ENCODE measurements around the gene SHKBP1.

Gene SHKBP1

DNA sequence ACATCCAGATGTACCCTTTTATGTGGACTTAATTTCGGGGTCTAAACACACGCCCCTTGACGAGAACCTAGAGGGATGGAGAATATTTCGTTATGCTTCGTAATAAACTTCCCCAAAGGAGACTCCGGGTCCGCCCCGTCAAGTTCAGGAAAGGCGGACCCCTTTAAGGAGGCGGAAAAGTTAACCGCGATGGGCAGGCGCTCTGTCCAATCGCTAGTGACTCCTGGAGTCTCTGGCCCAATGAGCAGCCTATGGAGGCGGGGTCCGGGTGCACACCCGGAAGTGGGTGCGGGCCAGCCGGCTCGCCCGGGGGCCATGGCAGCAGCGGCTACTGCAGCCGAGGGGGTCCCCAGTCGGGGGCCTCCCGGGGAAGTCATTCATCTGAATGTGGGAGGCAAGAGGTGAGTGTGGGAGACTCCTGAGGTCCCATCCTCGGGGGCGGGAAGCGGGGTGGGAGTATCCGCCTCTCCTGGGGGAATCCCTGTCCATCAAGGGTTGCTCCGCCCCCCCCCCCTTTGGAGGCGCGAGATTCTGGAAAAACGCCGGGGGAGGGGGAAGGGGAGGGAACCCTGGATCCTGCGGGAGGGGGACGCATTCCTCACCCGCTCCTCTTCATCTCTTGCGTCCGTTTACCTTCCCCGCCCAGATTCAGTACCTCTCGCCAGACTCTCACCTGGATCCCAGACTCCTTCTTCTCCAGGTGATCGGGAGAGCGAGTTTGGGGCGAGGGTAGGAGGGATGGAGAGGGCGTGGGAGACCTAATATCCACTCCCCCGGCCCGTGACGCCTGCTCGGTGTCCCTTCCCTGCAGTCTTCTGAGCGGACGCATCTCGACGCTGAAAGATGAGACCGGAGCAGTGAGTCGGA is at the start of gene SHKBP1 (continued):
- TF ChIP-seq, protein P1, sequence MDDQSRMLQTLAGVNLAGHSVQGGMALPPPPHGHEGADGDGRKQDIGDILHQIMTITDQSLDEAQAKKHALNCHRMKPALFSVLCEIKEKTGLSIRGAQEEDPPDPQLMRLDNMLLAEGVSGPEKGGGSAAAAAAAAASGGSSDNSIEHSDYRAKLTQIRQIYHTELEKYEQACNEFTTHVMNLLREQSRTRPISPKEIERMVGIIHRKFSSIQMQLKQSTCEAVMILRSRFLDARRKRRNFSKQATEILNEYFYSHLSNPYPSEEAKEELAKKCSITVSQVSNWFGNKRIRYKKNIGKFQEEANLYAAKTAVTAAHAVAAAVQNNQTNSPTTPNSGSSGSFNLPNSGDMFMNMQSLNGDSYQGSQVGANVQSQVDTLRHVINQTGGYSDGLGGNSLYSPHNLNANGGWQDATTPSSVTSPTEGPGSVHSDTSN (CRISPR knock-in tag; IDR thresholded peaks at IDR 0.05), result peak; percentile 98
- TF ChIP-seq ZBTB1 (tag by site-specific recombination; IDR thresholded peaks at IDR 0.05) (no peak), PRDM1 (tag by site-specific recombination; IDR thresholded peaks at IDR 0.05) (peak; percentile 52; the same call in 1 of the 2 replicates), ZNF596 (tag by site-specific recombination; IDR thresholded peaks at IDR 0.05) (no peak; the same call in 1 of the 2 replicates), ZNF843 (tag by site-specific recombination; IDR thresholded peaks at IDR 0.05) (peak; percentile 43; the same call in 1 of the 2 replicates), ZNF561 (tag by site-specific recombination; IDR thresholded peaks at IDR 0.05; ENCODE audit: borderline replicate concordance) (peak; percentile 97), GLIS2 (tag by site-specific recombination; IDR thresholded peaks at IDR 0.05) (peak; percentile 100), ZNF311 (tag by site-specific recombination; IDR thresholded peaks at IDR 0.05; ENCODE audit: borderline replicate concordance) (no peak), ZNF610 (tag by site-specific recombination; IDR thresholded peaks at IDR 0.05; ENCODE audit: borderline replicate concordance) (peak; percentile 69; the same call in 1 of the 2 replicates), OSR2 (tag by site-specific recombination; IDR thresholded peaks at IDR 0.05) (peak; percentile 87), ZEB2 (tag by site-specific recombination; IDR thresholded peaks at IDR 0.05) (peak; percentile 79), ZNF626 (tag by site-specific recombination; IDR thresholded peaks at IDR 0.05) (no peak), ZNF184 (tag by site-specific recombination; IDR thresholded peaks at IDR 0.05) (no peak), SP2 (tag by site-specific recombination; IDR thresholded peaks at IDR 0.05) (peak; percentile 98), ZNF514 (tag by site-specific recombination; IDR thresholded peaks at IDR 0.05) (no peak), MZF1 (tag by site-specific recombination; IDR thresholded peaks at IDR 0.05; ENCODE audit: borderline replicate concordance) (no peak; the same call in 1 of the 2 replicates), ZNF19 (tag by site-specific recombination; IDR thresholded peaks at IDR 0.05; ENCODE audit: low read depth) (no peak), ZIC2 (tag by site-specific recombination; IDR thresholded peaks at IDR 0.05) (peak; percentile 76), SP7 (tag by site-specific recombination; IDR thresholded peaks at IDR 0.05) (peak; percentile 79), ZNF48 (tag by site-specific recombination; IDR thresholded peaks at IDR 0.05) (no peak), KLF7 (tag by site-specific recombination; IDR thresholded peaks at IDR 0.05; ENCODE audit: borderline replicate concordance) (peak; percentile 37; the same call in 1 of the 2 replicates), ZNF692 (tag by site-specific recombination; IDR thresholded peaks at IDR 0.05) (peak; percentile 100), ZNF335 (tag by site-specific recombination; conservative IDR thresholded peaks at IDR 0.05) (peak; percentile 91), ZFP37 (tag by site-specific recombination; IDR thresholded peaks at IDR 0.05) (0 out of 2 replicates have a peak, but pooled peaks have one; percentile 59), ZNF768 (tag by site-specific recombination; IDR thresholded peaks at IDR 0.05) (no peak), KLF1 (tag by site-specific recombination; IDR thresholded peaks at IDR 0.05) (peak; percentile 61), ZNF174 (tag by site-specific recombination; IDR thresholded peaks at IDR 0.05) (no peak)
- TF ChIP-seq, protein P2, sequence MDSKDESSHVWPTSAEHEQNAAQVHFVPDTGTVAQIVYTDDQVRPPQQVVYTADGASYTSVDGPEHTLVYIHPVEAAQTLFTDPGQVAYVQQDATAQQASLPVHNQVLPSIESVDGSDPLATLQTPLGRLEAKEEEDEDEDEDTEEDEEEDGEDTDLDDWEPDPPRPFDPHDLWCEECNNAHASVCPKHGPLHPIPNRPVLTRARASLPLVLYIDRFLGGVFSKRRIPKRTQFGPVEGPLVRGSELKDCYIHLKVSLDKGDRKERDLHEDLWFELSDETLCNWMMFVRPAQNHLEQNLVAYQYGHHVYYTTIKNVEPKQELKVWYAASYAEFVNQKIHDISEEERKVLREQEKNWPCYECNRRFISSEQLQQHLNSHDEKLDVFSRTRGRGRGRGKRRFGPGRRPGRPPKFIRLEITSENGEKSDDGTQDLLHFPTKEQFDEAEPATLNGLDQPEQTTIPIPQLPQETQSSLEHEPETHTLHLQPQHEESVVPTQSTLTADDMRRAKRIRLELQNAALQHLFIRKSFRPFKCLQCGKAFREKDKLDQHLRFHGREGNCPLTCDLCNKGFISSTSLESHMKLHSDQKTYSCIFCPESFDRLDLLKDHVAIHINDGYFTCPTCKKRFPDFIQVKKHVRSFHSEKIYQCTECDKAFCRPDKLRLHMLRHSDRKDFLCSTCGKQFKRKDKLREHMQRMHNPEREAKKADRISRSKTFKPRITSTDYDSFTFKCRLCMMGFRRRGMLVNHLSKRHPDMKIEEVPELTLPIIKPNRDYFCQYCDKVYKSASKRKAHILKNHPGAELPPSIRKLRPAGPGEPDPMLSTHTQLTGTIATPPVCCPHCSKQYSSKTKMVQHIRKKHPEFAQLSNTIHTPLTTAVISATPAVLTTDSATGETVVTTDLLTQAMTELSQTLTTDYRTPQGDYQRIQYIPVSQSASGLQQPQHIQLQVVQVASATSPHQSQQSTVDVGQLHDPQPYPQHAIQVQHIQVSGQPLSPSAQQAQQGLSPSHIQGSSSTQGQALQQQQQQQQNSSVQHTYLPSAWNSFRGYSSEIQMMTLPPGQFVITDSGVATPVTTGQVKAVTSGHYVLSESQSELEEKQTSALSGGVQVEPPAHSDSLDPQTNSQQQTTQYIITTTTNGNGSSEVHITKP (tag by site-specific recombination; IDR thresholded peaks at IDR 0.05), result peak; percentile 99
- TF ChIP-seq, protein P3, sequence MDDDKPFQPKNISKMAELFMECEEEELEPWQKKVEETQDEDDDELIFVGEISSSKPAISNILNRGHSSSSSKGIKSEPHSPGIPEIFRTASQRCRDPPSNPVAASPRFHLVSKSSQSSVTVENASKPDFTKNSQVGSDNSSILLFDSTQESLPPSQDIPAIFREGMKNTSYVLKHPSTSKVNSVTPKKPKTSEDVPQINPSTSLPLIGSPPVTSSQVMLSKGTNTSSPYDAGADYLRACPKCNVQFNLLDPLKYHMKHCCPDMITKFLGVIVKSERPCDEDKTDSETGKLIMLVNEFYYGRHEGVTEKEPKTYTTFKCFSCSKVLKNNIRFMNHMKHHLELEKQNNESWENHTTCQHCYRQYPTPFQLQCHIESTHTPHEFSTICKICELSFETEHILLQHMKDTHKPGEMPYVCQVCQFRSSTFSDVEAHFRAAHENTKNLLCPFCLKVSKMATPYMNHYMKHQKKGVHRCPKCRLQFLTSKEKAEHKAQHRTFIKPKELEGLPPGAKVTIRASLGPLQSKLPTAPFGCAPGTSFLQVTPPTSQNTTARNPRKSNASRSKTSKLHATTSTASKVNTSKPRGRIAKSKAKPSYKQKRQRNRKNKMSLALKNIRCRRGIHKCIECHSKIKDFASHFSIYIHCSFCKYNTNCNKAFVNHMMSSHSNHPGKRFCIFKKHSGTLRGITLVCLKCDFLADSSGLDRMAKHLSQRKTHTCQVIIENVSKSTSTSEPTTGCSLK (tag by site-specific recombination; IDR thresholded peaks at IDR 0.05), result no peak
- TF ChIP-seq, protein P4, sequence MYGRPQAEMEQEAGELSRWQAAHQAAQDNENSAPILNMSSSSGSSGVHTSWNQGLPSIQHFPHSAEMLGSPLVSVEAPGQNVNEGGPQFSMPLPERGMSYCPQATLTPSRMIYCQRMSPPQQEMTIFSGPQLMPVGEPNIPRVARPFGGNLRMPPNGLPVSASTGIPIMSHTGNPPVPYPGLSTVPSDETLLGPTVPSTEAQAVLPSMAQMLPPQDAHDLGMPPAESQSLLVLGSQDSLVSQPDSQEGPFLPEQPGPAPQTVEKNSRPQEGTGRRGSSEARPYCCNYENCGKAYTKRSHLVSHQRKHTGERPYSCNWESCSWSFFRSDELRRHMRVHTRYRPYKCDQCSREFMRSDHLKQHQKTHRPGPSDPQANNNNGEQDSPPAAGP (tag by site-specific recombination; IDR thresholded peaks at IDR 0.05), result peak; percentile 42; the same call in 1 of the 2 replicates
